Glomerular visceral epithelial cell (primary cell): ENCODE results near the gene LIMA1.
"Not testable (repeated sequence)": the region's sequence is repeated elsewhere in the genome, so short reads cannot be mapped to it uniquely, and the experiment has no call there.

Experiments
- DNase-seq: peaks from one replicate; pipeline ENCODE4 v3.0.0-alpha.2; 2016; ENCODE audit errors: extremely low spot score

Gene LIMA1

GRCh38 chr12:50283229-50283923, at the start of gene LIMA1:
Gene LIMA1, minus strand, starts transcription at chr12:50283520. Its CDS starts 34,769 bp downstream, at chr12:50248751.
- peak; percentile 83 for DNase-seq

DNA sequence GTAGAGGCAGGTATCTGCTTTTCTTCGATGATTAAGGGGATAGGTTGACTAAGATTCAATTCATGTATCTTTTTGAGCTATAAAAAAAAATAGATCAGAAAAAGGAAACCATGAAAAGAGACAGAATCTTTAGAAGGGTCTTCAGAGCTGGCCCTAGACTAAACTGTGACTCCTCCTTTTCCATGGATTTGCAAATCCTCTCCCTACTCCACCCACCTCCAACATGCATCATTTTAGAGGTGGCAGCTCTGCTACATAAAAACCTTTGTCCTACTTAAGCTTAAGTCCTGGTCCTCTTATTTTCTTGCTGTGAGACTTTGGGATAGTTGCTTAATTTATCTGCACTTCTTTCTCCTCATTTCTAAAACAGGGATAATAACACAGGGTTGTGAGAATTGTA, 48.4 kb upstream of the LIMA1 start:
- DNase-seq = no peak

DNA sequence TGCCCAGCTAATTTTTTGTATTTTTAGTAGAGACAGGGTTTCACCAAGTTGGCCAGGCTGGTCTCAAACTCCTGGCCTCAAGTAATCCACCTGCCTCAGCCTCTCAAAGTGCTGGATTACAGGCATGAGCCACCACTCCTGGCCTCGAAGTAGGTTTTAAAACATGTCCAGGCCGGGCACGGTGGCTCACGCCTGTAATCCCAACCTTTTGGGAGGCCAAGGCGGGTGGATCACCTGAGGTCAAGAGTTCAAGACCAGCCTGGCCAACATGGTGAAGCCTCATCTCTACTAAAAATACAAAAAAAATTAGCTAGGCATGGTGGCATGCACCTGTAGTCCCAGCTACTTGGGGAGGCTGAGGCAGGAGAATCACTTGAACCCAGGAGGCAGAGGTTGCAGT, 45.3 kb upstream of the LIMA1 start:
- not testable (repeated sequence) for DNase-seq

GRCh38 chr12:50326590-50327284, 43.4 kb upstream of the LIMA1 start:
- peak; percentile 13 for DNase-seq

DNA sequence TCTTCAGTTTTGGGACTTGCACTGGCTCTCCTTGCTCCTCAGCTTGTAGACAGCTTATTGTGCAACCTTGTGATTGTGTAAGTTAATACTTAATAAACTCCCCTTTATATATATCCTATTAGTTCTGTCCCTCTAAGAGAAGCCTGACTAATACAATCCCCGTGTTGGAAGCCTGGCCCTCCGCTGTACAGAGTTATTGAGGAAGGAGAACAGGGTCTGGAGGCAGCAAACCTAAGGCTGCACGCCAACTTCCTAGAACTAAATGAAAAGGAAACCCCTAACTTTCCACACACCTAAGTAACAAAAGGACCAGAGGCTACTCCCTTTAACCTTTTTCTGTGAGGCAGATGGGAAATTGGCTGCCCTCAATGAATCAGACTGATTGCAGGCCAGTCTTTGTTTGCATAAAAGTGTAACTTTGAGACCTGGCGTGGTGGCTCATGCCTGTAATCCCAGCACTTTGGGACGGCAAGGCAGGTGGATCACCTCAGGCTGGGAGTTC, 42.6 kb upstream of the LIMA1 start:
- no peak for DNase-seq

DNA sequence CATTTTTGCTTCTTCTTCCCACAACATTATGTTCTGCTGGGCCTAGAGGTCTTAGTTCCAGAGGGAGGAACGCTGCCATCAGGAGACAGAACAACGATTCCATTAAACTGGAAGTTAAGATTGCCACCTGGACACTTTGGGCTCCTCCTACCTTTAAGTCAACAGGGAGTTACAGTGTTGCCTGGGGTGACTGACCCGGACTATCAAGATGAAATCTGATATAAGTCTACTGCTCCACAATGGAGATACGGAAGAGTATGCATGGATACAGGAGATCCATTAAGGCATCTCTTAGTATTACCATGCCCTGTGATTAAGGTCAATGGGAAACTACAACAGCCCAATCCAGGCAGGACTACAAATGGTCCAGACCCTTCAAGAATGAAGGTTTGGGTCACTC, 41.5 kb upstream of the LIMA1 start:
- DNase-seq = not testable (repeated sequence)

GRCh38 chr12:50324077-50324476, 40.8 kb upstream of the LIMA1 start:
- not testable (repeated sequence) for DNase-seq

- DNase-seq = no peak
These were observed 38.9 kb upstream of the LIMA1 start for GRCh38 chr12:50322206-50322605.

DNA sequence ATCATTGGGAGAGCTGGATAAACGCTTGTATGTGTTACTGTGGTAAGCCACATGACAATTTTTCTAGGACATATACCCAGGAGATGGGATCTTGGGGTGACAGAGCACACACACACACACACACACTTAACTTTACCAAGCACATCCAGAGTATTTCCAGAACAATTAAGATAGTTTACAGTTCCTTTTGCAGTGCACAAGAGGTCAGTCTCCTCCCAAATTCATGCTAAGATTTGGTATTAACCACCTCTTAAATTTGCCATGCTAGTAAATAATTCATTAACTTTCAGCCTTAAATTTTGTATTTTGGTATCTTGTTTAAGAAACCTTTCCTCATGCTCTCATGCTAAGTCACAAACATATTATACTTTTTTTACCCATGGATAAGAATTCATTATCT, 33.9 kb upstream of the LIMA1 start:
- DNase-seq = peak; percentile 16

DNA sequence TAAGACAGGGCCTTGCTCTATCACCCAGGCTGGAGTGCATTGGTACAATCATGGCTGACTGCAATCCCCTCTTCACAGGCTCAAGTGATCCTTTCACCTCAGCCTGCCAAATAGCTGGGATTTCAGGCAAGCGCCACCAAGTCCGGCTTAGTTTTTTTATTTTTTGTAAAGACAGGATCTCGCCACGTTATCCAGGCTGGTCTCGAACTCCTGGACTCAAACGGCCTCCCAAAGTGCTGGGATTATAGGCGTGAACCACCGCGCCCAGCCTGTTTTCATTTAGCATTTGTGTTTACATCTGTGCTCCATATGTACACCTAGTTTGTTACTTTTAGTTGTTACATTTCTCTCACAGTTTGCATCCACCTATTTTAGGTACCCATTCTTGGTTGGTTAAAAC, 32.5 kb upstream of the LIMA1 start:
- no peak for DNase-seq

- peak; percentile 53 for DNase-seq
These were observed 31.5 kb upstream of the LIMA1 start for GRCh38 chr12:50314636-50315312.

DNA sequence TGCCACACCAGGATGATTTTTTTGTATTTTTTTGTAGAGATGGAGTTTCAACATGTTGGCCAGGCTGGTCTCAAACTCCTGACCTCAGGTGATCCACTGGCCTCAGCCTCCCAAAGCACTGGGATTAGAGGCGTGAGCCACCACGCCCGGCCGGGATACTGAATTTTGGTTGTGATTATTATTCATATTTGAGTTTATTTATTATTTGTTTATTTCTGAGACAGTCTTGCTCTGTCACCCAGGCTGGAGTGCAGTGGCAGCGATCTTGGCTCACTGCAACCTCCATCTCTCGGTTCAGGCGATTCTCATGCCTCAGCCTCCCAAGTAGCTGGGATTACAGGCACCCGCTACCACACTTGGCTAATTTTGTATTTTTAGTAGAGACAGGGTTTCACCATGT, 30.7 kb upstream of the LIMA1 start:
- DNase-seq = not testable (repeated sequence)

- no peak for DNase-seq
These were observed 30.1 kb upstream of the LIMA1 start for GRCh38 chr12:50313256-50313931.

- not testable (repeated sequence) for DNase-seq
These were observed 28.7 kb upstream of the LIMA1 start for GRCh38 chr12:50311858-50312609.

- DNase-seq = no peak
These were observed 26.6 kb upstream of the LIMA1 start for GRCh38 chr12:50309950-50310349.

- DNase-seq = peak; percentile 21
These were observed 19.4 kb upstream of the LIMA1 start for GRCh38 chr12:50302686-50303085.

DNA sequence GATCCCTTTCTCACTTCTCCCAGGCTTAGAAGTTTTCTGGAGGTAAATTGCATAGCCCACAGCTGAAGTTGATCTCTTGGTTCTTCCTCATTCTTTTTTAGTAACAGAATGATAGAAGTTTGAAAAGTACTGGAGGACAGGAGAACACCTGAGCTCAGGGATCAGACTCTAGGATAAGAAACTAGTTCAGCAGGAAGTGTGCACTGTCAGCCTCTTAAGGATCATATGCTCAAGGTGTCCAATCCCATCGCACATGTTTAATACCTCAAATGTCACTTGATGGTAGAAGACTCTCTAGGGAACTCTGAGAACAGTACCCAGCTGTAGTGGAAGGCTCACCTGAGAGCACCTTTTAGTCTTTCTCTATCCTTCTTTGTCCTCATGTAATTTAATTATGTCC, 14.7 kb upstream of the LIMA1 start:
- no peak for DNase-seq

DNA sequence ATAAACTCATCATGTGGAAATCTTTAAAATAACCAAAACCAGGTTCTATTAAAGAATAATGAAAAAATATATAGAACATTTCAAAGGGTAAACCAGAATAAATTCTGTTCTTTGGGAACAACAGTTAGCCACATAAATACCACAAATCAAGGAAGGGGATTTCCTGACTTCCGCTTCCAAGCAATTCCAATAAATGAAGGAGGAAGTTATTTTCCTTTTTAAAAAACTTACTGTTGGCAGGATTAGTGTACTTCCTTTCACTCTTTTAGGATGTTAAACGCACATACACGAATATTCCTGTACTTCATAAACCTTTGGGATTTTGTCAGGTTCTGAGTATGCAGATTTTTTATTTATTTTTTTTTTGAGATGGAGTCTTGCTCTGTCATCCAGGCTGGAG, 13.7 kb upstream of the LIMA1 start:
- DNase-seq = no peak

GRCh38 chr12:50296554-50296953, 13.2 kb upstream of the LIMA1 start:
- DNase-seq = no peak

DNA sequence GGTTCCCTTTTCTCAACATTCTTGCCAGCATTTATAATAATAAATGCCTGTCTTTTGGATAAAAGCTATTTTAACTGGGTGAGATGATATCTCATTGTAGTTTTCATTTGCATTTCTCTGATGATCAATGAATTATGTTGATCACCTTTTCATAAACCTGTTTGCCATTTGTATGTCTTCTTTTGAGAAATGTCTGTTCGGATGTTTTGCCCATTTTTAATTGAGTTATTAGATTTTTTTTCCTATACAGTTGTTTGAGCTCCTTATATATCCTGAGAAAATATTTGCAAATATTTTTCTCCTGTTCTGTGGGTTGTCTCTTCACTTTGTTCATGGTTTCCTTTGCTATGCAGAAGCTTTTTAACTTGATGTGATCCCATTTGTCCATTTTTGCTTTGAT, 8.1 kb upstream of the LIMA1 start:
- no peak for DNase-seq

- not testable (repeated sequence) for DNase-seq
These were observed 7.4 kb upstream of the LIMA1 start for GRCh38 chr12:50290692-50291091.
